PC-3 (cell line): ENCODE results near the gene OCSTAMP. TPM values are rescaled to one million over a fixed set of nuclear protein-coding genes. Genes with fewer than 3 reads are reported as not detected.

ENCODE experiments used
- ATAC-seq: fragments of 200-7000 bp; cut with Tn5 transposase; 2 replicates; pipeline ENCODE4 v1.9.1; 2020; ENCODE audit warnings: mild to moderate bottlenecking, moderate library complexity
- BruUV-seq: library from RNA; stranded (reverse); fragments of 400-500 nt; replicated peaks from 2 replicates; lab custom pipeline; 2021; lab: Mats Ljungman, UMichigan
- CTCF ChIA-PET: fragments of 300-600 bp; sonication (Branson Sonifier 250); formaldehyde crosslinking; loops from one replicate; lab custom pipeline; 2022; ENCODE audit warnings: antibody characterized with exemption; lab: Charles Lee
- POLR2A ChIA-PET: fragments of 300-600 bp; sonication (Branson Sonifier 250); formaldehyde crosslinking; loops from one replicate; lab custom pipeline; 2022; ENCODE audit warnings: antibody characterized with exemption; ENCODE audit not compliant: unreplicated experiment; lab: Charles Lee
- DNase-seq: peaks from one replicate; pipeline ENCODE4 v3.0.0-alpha.2; 2015
- H2AFZ ChIP-seq: fragments of 300-600 bp; sonication (generic); 2 replicates; pipeline ENCODE4 v1.6.0; 2016; ENCODE audit warnings: antibody characterized with exemption, low read length
- H3F3A ChIP-seq: fragments of 300-600 bp; sonication (generic); one replicate; pipeline ENCODE4 v1.6.0; 2017; ENCODE audit warnings: antibody characterized with exemption, low read length, control low read depth, mild to moderate bottlenecking; ENCODE audit not compliant: unreplicated experiment
- H3K27ac ChIP-seq: fragments of 300-600 bp; sonication (generic); 2 replicates; pipeline ENCODE4 v1.5.1; 2016; ENCODE audit warnings: mild to moderate bottlenecking, low read length
- H3K27me3 ChIP-seq: fragments of 300-600 bp; sonication (generic); 2 replicates; pipeline ENCODE4 v1.6.1; 2016; ENCODE audit warnings: low read length, mixed read lengths
- H3K36me3 ChIP-seq: fragments of 300-600 bp; sonication (generic); 2 replicates; pipeline ENCODE4 v1.6.1; 2016; ENCODE audit warnings: low read depth, mixed run types, low read length, mixed read lengths
- H3K4me1 ChIP-seq: fragments of 300-600 bp; sonication (generic); 2 replicates; pipeline ENCODE4 v1.5.1; 2016; ENCODE audit warnings: low read length; ENCODE audit not compliant: insufficient read depth
- H3K4me2 ChIP-seq: fragments of 300-600 bp; sonication (generic); 2 replicates; pipeline ENCODE4 v1.6.0; 2016; ENCODE audit warnings: low read length
- H3K4me3 ChIP-seq: fragments of 300-600 bp; sonication (generic); 2 replicates; pipeline ENCODE4 v1.5.1; 2016; ENCODE audit warnings: mild to moderate bottlenecking, low read length, mixed read lengths
- H3K79me2 ChIP-seq: fragments of 300-600 bp; sonication (generic); 2 replicates; pipeline ENCODE4 v1.6.1; 2017; ENCODE audit warnings: low read length, mixed read lengths
- H3K9ac ChIP-seq: fragments of 300-600 bp; sonication (generic); 2 replicates; pipeline ENCODE4 v1.6.0; 2016; ENCODE audit warnings: mild to moderate bottlenecking, low read length
- H3K9me2 ChIP-seq: fragments of 300-600 bp; sonication (generic); replicated peaks from 2 replicates; pipeline ENCODE4 v1.6.1; 2016; ENCODE audit warnings: mixed run types, low read length, mixed read lengths
- H3K9me3 ChIP-seq: fragments of 300-600 bp; sonication (generic); 2 replicates; pipeline ENCODE4 v1.6.1; 2016; ENCODE audit warnings: low read length, mixed read lengths
- H4K20me1 ChIP-seq: fragments of 300-600 bp; sonication (generic); 2 replicates; pipeline ENCODE4 v1.6.1; 2016; ENCODE audit warnings: low read length, mixed read lengths
- EZH2 ChIP-seq: fragments of 300-600 bp; sonication (generic); IDR thresholded peaks from one replicate; pipeline ENCODE4 v1.6.1; 2017; ENCODE audit warnings: antibody characterized with exemption, mild to moderate bottlenecking, low read length; ENCODE audit not compliant: unreplicated experiment
- EZH2phosphoT487 ChIP-seq: fragments of 300-600 bp; sonication (generic); IDR thresholded peaks from 2 replicates; pipeline ENCODE4 v1.6.1; 2018; ENCODE audit warnings: mild to moderate bottlenecking, antibody characterized with exemption, low read length, borderline replicate concordance
- intact Hi-C: fragments of 100-400 bp; cut with micrococcal nuclease; formaldehyde crosslinking; loops from 2 replicates; pipeline ENCODE4 v1.9.0; 2023
- total RNA-seq: library from RNA; depleted of rRNA; stranded (reverse); fragments of >200 nt; gene quantifications from 2 replicates; pipeline ENCODE4 v1.2.3, GENCODE V29; 2014
- TF ChIP-seq, protein P1 (sequence below): fragments of 300-600 bp; sonication (generic); conservative IDR thresholded peaks from 2 replicates; pipeline ENCODE4 v1.5.1; 2017; ENCODE audit warnings: antibody characterized with exemption, low read depth, mild to moderate bottlenecking, low read length

The OCSTAMP gene
- total RNA-seq, 1 experiment from 2014 or later: not detected

GRCh38 chr20:46545077-46545826 lies 5.2 kb downstream of the OCSTAMP start:
- ChIA-PET POLR2A (no interaction called here), CTCF (interaction anchor here (0.5 kb wide), 1 partner anchor 37 kb away, joined by 3 read pairs; no protein-coding TSS in a partner anchor)
- no peak overlapping the region for H3K4me3 ChIP-seq
- no peaks in the 10 kb centered on the region for H3K36me3 ChIP-seq
- no peaks in the 10 kb centered on the region for H3F3A ChIP-seq
- no peaks in the 10 kb centered on the region for H3K9me2 ChIP-seq
- no peak for DNase-seq
- H2AFZ ChIP-seq: no peak overlapping the region
- H3K4me2 ChIP-seq: no peak overlapping the region
- TF ChIP-seq EZH2 (no peak), EZH2phosphoT487 (no peak)
- TF ChIP-seq, protein P1, sequence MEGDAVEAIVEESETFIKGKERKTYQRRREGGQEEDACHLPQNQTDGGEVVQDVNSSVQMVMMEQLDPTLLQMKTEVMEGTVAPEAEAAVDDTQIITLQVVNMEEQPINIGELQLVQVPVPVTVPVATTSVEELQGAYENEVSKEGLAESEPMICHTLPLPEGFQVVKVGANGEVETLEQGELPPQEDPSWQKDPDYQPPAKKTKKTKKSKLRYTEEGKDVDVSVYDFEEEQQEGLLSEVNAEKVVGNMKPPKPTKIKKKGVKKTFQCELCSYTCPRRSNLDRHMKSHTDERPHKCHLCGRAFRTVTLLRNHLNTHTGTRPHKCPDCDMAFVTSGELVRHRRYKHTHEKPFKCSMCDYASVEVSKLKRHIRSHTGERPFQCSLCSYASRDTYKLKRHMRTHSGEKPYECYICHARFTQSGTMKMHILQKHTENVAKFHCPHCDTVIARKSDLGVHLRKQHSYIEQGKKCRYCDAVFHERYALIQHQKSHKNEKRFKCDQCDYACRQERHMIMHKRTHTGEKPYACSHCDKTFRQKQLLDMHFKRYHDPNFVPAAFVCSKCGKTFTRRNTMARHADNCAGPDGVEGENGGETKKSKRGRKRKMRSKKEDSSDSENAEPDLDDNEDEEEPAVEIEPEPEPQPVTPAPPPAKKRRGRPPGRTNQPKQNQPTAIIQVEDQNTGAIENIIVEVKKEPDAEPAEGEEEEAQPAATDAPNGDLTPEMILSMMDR: no peak
- H3K9me3 ChIP-seq: no peaks in the 10 kb centered on the region
- no peak overlapping the region for H3K27ac ChIP-seq
- H3K27me3 ChIP-seq: peaks cover 61% of the 10 kb centered on the region
- no peaks in the 10 kb centered on the region for H4K20me1 ChIP-seq
- H3K4me1 ChIP-seq: no peaks in the 10 kb centered on the region
- H3K79me2 ChIP-seq: no peaks in the 10 kb centered on the region
- ATAC-seq: no peak
- no peak overlapping the region for H3K9ac ChIP-seq
- BruUV-seq: no TSS peak
- intact Hi-C loops: no loop called here

GRCh38 chr20:46544576-46544975 lies 5.9 kb downstream of the OCSTAMP start:
- ATAC-seq (no peak), DNase-seq (no peak)
- Histone ChIP-seq H3K9ac (no peak overlapping the region), H2AFZ (no peak overlapping the region), H3K27me3 (peaks cover 68% of the 10 kb centered on the region), H3K4me1 (no peaks in the 10 kb centered on the region), H3K4me3 (no peak overlapping the region), H3K9me2 (no peaks in the 10 kb centered on the region), H3K79me2 (no peaks in the 10 kb centered on the region), H4K20me1 (no peaks in the 10 kb centered on the region), H3K9me3 (no peaks in the 10 kb centered on the region), H3K27ac (no peak overlapping the region), H3F3A (no peaks in the 10 kb centered on the region), H3K36me3 (no peaks in the 10 kb centered on the region), H3K4me2 (no peak overlapping the region)
- BruUV-seq: no TSS peak
- intact Hi-C loops: no loop called here
- ChIA-PET CTCF (interaction anchor here (0.5 kb wide), 1 partner anchor 37 kb away, joined by 3 read pairs; no protein-coding TSS in a partner anchor), POLR2A (no interaction called here)
- TF ChIP-seq, protein P1: 0 out of 2 replicates have a peak, but pooled peaks have one; percentile 29
- TF ChIP-seq EZH2: no peak

DNA sequence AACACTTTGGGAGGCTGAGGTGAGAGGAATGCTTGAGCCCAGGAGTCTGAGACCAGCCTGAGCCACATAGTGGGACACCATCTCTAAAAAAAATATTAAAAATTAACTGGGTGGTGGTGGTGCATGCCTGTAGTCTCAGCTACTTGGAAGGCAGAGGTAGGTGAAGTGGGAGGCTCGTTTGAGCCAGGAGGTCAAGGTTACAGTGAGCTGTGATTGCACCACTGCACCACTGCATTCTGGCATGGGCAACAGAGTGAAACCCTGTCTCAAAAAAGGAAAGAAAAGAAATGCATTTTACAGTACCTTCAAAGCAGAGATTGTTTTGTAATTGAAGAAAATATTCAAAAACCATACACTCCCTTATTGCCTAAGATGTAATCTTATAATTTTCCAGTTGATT lies 6.5 kb downstream of the OCSTAMP start:
- Histone ChIP-seq H3K27me3 (peaks cover 73% of the 10 kb centered on the region), H3K4me2 (no peak overlapping the region), H3K9ac (no peak overlapping the region), H3K79me2 (no peaks in the 10 kb centered on the region), H2AFZ (no peak overlapping the region), H3K4me1 (no peaks in the 10 kb centered on the region), H3K27ac (no peak overlapping the region), H4K20me1 (no peaks in the 10 kb centered on the region), H3K9me2 (no peaks in the 10 kb centered on the region), H3F3A (no peaks in the 10 kb centered on the region), H3K9me3 (no peaks in the 10 kb centered on the region), H3K36me3 (no peaks in the 10 kb centered on the region), H3K4me3 (no peak overlapping the region)
- DNase-seq (no peak), ATAC-seq (no peak)
- intact Hi-C loops: no loop called here
- TF ChIP-seq, protein P1: no peak
- TF ChIP-seq EZH2 (no peak), EZH2phosphoT487 (no peak)
- CTCF ChIA-PET: no interaction called here
- no TSS peak for BruUV-seq
- POLR2A ChIA-PET: no interaction called here
